ENCODE measurements around the gene FYB1. TPM values are rescaled to one million over a fixed set of nuclear protein-coding genes. Genes with fewer than 3 reads are reported as not detected.

Gene FYB1
- total and polyA plus RNA-seq, 2 donors (not counting 1 experiment from before 2014, with no cell fraction given) = 1.3 to 1.4 TPM

DNA sequence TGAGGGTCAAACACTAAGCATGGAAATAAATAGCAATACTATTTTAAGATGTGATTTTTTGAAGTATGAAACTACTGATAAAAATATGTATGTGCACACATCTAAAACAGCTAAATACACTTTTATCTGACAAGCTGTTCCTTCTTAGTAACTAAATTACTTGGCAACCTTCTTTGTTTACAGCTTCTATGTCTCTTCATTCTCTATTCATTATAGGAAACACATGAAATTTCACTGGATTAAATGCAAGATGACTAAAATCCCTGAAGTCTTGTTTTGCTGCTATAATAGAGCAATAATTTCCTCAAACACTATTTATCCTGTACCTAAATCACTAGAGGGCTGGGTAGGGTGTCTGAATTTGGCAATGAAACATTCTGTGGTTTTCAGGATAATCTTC lies 156.8 kb downstream of the FYB1 start:
- DNase-seq = no peak
- Histone ChIP-seq H4K20me1 (ENCODE audit: control insufficient read depth, insufficient read depth, low read length, poor library complexity, severe bottlenecking) (peaks cover 71% of the 10 kb centered on the region), H3K9ac (ENCODE audit: low read length) (no peak overlapping the region), H3K27ac (ENCODE audit: low read length in 2 of 2) (peak overlapping the region in 1 of 2 donors; percentile 7), H2AFZ (ENCODE audit: insufficient read depth, low read depth, low read length, poor library complexity, severe bottlenecking) (no peak overlapping the region), H3K4me3 (ENCODE audit: control extremely low read depth in 1 of 5, extremely low read depth in 1 of 5, insufficient read depth in 1 of 5, low read depth in 2 of 5, low read length in 4 of 5) (no peak overlapping the region), H3K4me1 (ENCODE audit: control insufficient read depth in 2 of 2, insufficient read depth in 2 of 2, low read length in 2 of 2) (peaks cover 0 to 18% of the 10 kb centered on the region in 2 donors), H3K79me2 (ENCODE audit: control insufficient read depth, insufficient read depth, low read length) (peaks cover 97% of the 10 kb centered on the region), H3K4me2 (replicated peaks; ENCODE audit: low read depth, low read length, poor library complexity, severe bottlenecking) (no peak overlapping the region), H3K27me3 (replicated peaks in 1 of 4; ENCODE audit: control extremely low read depth in 1 of 4, control insufficient read depth in 3 of 4, insufficient read depth in 4 of 4, low read length in 3 of 4) (no peaks in the 10 kb centered on the region), H3K36me3 (replicated peaks in 1 of 2; ENCODE audit: control extremely low read depth in 1 of 2, control insufficient read depth in 1 of 2, extremely low read depth in 1 of 2, insufficient read depth in 2 of 2, low read length in 1 of 2) (peaks cover 12 to 28% of the 10 kb centered on the region in 2 experiments), H3K9me3 (ENCODE audit: control extremely low read depth in 1 of 3, control insufficient read depth in 2 of 3, insufficient read depth in 1 of 3, low read length in 2 of 3) (peaks cover 3 to 12% (median 9%) of the 10 kb centered on the region in 3 donors)
- CTCF ChIA-PET = no interaction called here
- intact Hi-C loops (cut with micrococcal nuclease) = loop anchor here (5.0 kb wide), 1 partner anchor 40 kb away; no protein-coding TSS in a partner anchor
- H3K9me3 Mint-ChIP-seq (ENCODE audit: insufficient read depth) = peaks cover 10% of the 10 kb centered on the region
- no peaks in the 10 kb centered on the region for H3K27me3 Mint-ChIP-seq
- H3K27ac Mint-ChIP-seq = no peak overlapping the region
- POLR2A ChIA-PET = no interaction called here
- no peak for ATAC-seq (ENCODE audit: low read depth)
- no peak for TF ChIP-seq EZH2 (IDR thresholded peaks at IDR 0.05; ENCODE audit: borderline replicate concordance, insufficient read depth, low read depth, low read length, poor library complexity, severe bottlenecking)
- TF ChIP-seq, protein P1, sequence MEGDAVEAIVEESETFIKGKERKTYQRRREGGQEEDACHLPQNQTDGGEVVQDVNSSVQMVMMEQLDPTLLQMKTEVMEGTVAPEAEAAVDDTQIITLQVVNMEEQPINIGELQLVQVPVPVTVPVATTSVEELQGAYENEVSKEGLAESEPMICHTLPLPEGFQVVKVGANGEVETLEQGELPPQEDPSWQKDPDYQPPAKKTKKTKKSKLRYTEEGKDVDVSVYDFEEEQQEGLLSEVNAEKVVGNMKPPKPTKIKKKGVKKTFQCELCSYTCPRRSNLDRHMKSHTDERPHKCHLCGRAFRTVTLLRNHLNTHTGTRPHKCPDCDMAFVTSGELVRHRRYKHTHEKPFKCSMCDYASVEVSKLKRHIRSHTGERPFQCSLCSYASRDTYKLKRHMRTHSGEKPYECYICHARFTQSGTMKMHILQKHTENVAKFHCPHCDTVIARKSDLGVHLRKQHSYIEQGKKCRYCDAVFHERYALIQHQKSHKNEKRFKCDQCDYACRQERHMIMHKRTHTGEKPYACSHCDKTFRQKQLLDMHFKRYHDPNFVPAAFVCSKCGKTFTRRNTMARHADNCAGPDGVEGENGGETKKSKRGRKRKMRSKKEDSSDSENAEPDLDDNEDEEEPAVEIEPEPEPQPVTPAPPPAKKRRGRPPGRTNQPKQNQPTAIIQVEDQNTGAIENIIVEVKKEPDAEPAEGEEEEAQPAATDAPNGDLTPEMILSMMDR (IDR thresholded peaks at IDR 0.05) = no peak
- peaks cover 63% of the 10 kb centered on the region for H3K4me1 Mint-ChIP-seq
- no peak overlapping the region for H3K4me3 Mint-ChIP-seq

GRCh38 chr5:39062104-39062503 lies 157.3 kb downstream of the FYB1 start:
- TF ChIP-seq, protein P1 (IDR thresholded peaks at IDR 0.05) = no peak
- TF ChIP-seq EZH2 (IDR thresholded peaks at IDR 0.05; ENCODE audit: borderline replicate concordance, insufficient read depth, low read depth, low read length, poor library complexity, severe bottlenecking) = no peak
- no peaks in the 10 kb centered on the region for H3K27me3 Mint-ChIP-seq
- H3K4me1 Mint-ChIP-seq = peaks cover 61% of the 10 kb centered on the region
- H3K9me3 ChIP-seq (ENCODE audit: control extremely low read depth in 1 of 3, control insufficient read depth in 2 of 3, insufficient read depth in 1 of 3, low read length in 2 of 3) = peaks cover 3 to 12% (median 9%) of the 10 kb centered on the region in 3 donors
- ChIA-PET CTCF (no interaction called here), POLR2A (no interaction called here)
- no peak overlapping the region for H3K4me3 Mint-ChIP-seq
- peak overlapping the region in 1 of 2 donors; percentile 7 for H3K27ac ChIP-seq (ENCODE audit: low read length in 2 of 2)
- H3K9ac ChIP-seq (ENCODE audit: low read length) = no peak overlapping the region
- H3K9me3 Mint-ChIP-seq (ENCODE audit: insufficient read depth) = peaks cover 8% of the 10 kb centered on the region
- peaks cover 97% of the 10 kb centered on the region for H3K79me2 ChIP-seq (ENCODE audit: control insufficient read depth, insufficient read depth, low read length)
- DNase-seq = no peak
- H3K27me3 ChIP-seq (replicated peaks in 1 of 4; ENCODE audit: control extremely low read depth in 1 of 4, control insufficient read depth in 3 of 4, insufficient read depth in 4 of 4, low read length in 3 of 4) = no peaks in the 10 kb centered on the region
- no peak overlapping the region for H3K4me3 ChIP-seq (ENCODE audit: control extremely low read depth in 1 of 5, extremely low read depth in 1 of 5, insufficient read depth in 1 of 5, low read depth in 2 of 5, low read length in 4 of 5)
- no peak overlapping the region for H3K27ac Mint-ChIP-seq
- no peak for ATAC-seq (ENCODE audit: low read depth)
- peaks cover 0 to 20% of the 10 kb centered on the region in 2 donors for H3K4me1 ChIP-seq (ENCODE audit: control insufficient read depth in 2 of 2, insufficient read depth in 2 of 2, low read length in 2 of 2)
- no CpG with 5 or more reads among the region's 3 CpGs for WGBS (ENCODE audit: insufficient coverage)
- peaks cover 12 to 28% of the 10 kb centered on the region in 2 experiments for H3K36me3 ChIP-seq (replicated peaks in 1 of 2; ENCODE audit: control extremely low read depth in 1 of 2, control insufficient read depth in 1 of 2, extremely low read depth in 1 of 2, insufficient read depth in 2 of 2, low read length in 1 of 2)
- H2AFZ ChIP-seq (ENCODE audit: insufficient read depth, low read depth, low read length, poor library complexity, severe bottlenecking) = no peak overlapping the region
- intact Hi-C loops (cut with micrococcal nuclease) = loop anchor here (5.0 kb wide), 1 partner anchor 40 kb away; no protein-coding TSS in a partner anchor
- H3K4me2 ChIP-seq (replicated peaks; ENCODE audit: low read depth, low read length, poor library complexity, severe bottlenecking) = no peak overlapping the region
- peaks cover 71% of the 10 kb centered on the region for H4K20me1 ChIP-seq (ENCODE audit: control insufficient read depth, insufficient read depth, low read length, poor library complexity, severe bottlenecking)

All from B cell (primary cell).